ENCODE data around the gene AMOT.

Gene AMOT

DNA sequence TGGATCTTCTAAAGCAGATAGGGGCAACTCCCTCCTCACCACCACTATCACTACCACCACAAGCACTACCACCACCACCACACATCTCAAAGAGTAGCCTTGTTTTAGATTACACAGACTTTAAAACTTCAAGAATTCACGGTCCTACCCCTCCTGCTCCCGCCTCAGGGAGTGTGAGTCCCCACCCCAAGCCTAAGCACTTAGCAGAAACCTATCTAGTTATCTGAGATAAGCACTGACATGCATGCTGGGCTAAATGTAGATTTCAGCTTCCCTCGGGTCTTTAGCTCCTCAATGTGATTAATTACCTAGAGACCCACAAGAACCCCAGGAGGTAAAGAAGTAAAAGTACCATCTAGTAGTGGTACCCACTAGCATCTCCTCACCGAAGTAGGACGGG lies 775 bp downstream of the AMOT start:
- DNase-seq: no peak

GRCh38 chrX:112837531-112837930 lies 3.1 kb downstream of the AMOT start:
- no peak for DNase-seq

GRCh38 chrX:112835019-112835418 lies 5.6 kb downstream of the AMOT start:
- DNase-seq: no peak

- DNase-seq: no peak
Observed at GRCh38 chrX:112834031-112834845, 6.4 kb downstream of the AMOT start.

DNA sequence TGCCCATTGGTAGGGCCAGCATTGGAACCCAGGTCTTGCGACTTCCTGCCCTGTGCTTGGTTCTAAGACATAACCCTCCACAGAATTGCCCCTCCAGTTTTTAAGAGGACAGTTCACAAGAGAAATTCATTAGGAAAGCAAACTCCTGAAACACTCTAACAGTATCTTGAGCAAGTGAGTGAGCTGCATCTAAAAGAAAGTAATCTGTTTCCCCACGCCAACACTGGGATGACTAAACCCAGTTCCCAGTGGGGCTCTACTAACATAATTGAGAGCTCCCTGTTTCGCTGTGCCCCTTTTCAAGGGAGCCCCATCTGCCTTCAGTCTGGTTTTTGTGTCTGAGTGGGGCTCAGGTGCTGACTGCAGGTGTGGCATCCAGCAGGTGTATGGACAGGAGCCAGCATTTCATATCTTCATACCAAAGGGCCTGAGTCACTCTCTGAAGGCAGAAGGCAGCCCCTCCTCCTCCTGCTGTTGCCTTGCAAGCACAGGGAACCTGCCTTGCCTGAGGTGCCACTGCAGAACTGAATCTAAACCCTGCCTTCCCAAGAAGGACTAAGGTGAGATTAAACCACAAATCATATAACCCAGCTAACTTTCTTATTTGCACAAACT lies 8.0 kb downstream of the AMOT start:
- DNase-seq: no peak

- no peak for DNase-seq
Observed at GRCh38 chrX:112830540-112830939, 10.1 kb downstream of the AMOT start.

GRCh38 chrX:112827292-112827903 lies 13.2 kb downstream of the AMOT start:
- DNase-seq: no peak

GRCh38 chrX:112826023-112826422 lies 14.6 kb downstream of the AMOT start:
- no peak for DNase-seq

DNA sequence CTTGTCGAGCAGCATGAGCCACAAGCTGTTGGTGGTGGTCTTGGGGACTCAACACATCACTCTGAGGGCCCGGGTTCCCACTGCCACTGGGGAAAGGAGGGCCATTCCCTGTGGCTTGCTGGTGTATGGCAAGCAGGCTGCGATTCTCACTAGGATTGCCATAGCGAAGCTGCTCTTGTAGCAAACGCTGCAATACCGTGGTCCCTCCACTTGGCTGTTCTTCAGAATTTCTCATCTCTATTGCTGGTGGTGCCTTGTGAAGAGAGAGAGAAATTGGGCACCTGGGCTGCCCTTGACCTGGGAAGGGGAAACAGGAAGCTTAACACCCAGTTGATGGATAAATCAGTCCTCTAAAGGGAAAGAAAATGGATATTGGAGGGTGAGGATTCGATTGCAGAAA lies 17.7 kb downstream of the AMOT start:
- no peak for DNase-seq

GRCh38 chrX:112820364-112821268 lies 20.0 kb downstream of the AMOT start:
- no peak for DNase-seq

GRCh38 chrX:112819813-112820212 lies 20.8 kb downstream of the AMOT start:
- DNase-seq: no peak

DNA sequence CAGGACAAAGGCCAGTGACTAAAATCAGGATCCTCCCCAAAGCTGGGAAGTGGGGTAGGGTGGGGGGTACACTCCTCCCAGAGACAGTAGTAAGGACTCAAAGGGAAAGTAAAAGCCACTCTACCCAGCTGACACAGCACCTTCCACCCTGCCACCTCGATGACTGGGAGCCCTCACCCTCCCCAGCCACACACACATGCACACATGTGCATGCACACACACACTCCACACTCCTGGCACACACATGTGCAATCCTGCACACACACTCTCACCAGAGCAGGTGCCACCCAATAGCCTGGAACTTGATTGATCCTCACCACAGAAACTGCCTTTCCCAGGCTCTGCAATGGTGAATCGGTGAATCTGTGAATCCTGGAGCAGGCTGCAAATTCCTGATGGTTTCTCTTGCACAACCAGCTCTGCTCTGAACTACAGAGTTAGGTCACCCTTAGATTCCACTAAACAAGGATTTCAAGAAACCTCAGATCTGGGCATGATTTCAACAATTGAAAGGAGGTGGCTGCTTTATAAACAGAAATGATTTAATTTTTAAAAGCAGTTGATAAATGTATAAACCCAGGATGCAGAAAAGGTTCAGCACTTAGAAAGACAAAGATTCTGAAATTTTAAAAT lies 21.5 kb downstream of the AMOT start:
- DNase-seq: no peak

DNA sequence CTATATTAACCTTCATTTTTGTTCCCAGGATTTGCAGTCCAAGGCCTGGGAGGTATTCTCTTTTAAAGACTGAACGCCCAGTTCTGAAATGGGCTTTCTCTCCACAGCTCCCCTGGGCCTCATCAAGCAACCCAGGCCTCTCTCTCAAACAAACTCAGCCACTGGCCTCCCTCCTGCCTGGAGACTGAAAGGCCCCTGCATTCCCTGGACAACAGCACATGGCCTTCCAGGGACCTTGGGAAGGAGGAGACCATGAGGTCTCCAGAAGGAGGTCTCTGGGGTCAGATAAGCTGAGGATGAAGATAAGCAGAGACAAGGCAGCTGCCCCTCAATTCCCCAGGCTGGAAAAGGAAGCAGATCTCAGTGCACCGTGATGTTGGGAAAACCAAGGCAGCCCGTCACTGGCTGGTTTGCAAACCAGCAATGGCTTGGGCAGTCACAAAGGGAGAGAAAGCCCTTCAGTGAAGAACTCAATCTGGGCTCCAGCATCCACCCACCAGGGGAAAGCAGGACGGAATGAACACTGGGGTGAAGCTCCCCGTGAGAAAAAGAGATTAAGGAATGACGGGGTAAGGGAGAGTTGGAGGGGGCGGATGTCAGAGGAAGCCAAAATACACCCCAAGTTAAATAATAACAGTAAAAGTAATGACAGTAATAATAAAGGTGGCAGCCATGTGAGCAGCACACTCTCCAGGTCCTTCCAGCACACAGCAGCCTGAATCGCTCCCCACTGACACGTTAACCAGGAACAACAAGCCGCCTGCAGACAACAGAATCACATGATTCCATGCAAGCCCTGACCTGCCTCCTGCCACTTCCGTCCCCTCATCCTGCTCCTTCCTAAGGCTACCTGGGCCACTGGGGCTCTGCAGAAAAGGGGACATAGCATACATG lies 22.3 kb downstream of the AMOT start:
- no peak for DNase-seq

GRCh38 chrX:112816908-112817307 lies 23.7 kb downstream of the AMOT start:
- DNase-seq: no peak

DNA sequence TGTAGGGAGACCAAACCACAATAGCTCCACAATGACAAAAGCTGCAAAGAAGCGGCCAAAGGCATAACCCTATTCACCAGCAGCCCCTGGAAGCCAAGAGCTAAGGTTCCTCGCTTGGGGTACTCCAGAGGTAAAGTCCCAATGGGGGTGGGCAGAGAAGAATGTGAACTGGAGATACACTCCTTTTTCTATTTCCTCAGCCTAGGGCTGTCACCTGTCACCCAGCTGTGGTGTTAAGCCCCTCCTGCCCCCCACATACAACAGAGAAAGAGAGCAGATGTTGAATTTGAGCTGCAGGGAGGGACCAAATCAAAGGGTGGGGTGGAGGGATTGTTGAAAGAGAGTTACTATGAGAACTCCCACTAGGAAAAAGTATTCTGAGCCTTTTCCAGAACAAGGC lies 26.1 kb downstream of the AMOT start:
- DNase-seq: no peak

- no peak for DNase-seq
Observed at GRCh38 chrX:112812741-112813140, 27.9 kb downstream of the AMOT start.

- no peak for DNase-seq
Observed at GRCh38 chrX:112808651-112809195, 31.9 kb downstream of the AMOT start.

- no peak for DNase-seq
Observed at GRCh38 chrX:112808007-112808406, 32.6 kb downstream of the AMOT start.

DNA sequence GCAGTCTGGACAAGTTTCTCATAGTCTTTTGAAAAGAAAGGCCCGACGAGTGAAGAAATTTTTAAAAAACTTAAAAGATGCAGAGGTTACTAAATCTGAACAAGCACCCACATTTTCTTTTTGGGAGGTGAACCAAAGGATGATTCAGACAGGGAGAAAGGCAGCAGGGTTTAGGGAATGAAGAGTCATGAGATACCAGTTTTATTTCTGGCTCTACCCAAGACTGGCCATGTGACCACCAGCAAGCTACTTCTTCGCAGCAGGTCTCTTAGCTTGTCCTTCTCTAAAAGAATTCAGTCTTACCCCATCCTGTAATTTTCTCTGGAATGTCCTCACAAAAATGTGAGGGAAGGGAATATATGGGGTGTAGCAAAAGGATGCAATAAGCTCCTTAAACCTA lies 37.6 kb downstream of the AMOT start:
- DNase-seq: no peak

DNA sequence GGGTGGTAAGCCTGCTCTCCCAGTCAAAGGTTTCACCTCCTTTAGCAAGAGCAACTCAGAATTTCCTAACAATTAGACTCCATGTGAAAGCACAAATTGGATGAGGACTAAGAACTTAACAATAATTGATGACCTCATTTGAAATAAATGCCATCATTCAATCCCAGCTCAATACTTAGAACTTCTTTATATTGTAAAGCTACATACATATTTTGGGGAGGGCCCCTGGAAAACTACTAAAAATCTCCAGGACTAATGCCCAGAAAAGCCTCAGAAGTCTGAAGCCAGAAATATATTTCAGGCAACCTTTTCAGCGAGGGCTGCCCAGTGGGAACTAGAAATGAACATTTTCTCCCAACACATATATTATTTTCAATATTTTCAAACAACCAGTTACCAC lies 38.1 kb downstream of the AMOT start:
- DNase-seq: no peak
